Hepatocyte (in vitro differentiated cells): ENCODE results near the gene POLR1H. TPM values are rescaled to one million over a fixed set of nuclear protein-coding genes. Genes with fewer than 3 reads are reported as not detected.

Experiments
- DNase-seq: peaks from one replicate; pipeline ENCODE4 v3.0.0-alpha.2; 2016; ENCODE audit warnings: low spot score
- H2AFZ ChIP-seq: fragments of 200-600 bp; sonication (generic); 2 replicates; pipeline ENCODE4 v1.6.0; 2016; ENCODE audit warnings: antibody characterized with exemption, mild to moderate bottlenecking
- H3K27ac ChIP-seq: fragments of 200-600 bp; sonication (generic); 2 replicates; pipeline ENCODE4 v1.5.1; 2016; ENCODE audit warnings: mild to moderate bottlenecking
- H3K27me3 ChIP-seq: fragments of 200-600 bp; sonication (generic); 2 replicates; pipeline ENCODE4 v1.6.1; 2016
- H3K36me3 ChIP-seq: fragments of 200-600 bp; sonication (generic); replicated peaks from 2 replicates; pipeline ENCODE4 v1.5.1; 2016; ENCODE audit warnings: low read depth; ENCODE audit not compliant: insufficient read depth
- H3K4me1 ChIP-seq: fragments of 200-600 bp; sonication (generic); 2 replicates; pipeline ENCODE4 v1.5.1; 2016; ENCODE audit warnings: mild to moderate bottlenecking, moderate library complexity; ENCODE audit not compliant: insufficient read depth
- H3K4me2 ChIP-seq: fragments of 200-600 bp; sonication (generic); 2 replicates; pipeline ENCODE4 v1.6.0; 2016
- H3K4me3 ChIP-seq: fragments of 200-600 bp; sonication (generic); 2 replicates; pipeline ENCODE4 v1.5.1; 2016; ENCODE audit warnings: mild to moderate bottlenecking
- H3K79me2 ChIP-seq: fragments of 200-600 bp; sonication (generic); 2 replicates; pipeline ENCODE4 v1.6.0; 2017; ENCODE audit warnings: mild to moderate bottlenecking
- H3K9me2 ChIP-seq: fragments of 200-600 bp; sonication (generic); replicated peaks from 2 replicates; pipeline ENCODE4 v1.6.0; 2017; ENCODE audit warnings: mild to moderate bottlenecking; ENCODE audit not compliant: insufficient read depth
- H3K9me3 ChIP-seq: fragments of 200-600 bp; sonication (generic); 2 replicates; pipeline ENCODE4 v1.5.1; 2016; ENCODE audit warnings: low read depth, mild to moderate bottlenecking
- H4K20me1 ChIP-seq: fragments of 200-600 bp; sonication (generic); 2 replicates; pipeline ENCODE4 v1.6.0; 2016; ENCODE audit warnings: mild to moderate bottlenecking; ENCODE audit not compliant: insufficient read depth, poor library complexity, severe bottlenecking
- EZH2 ChIP-seq: fragments of 200-600 bp; sonication (generic); IDR thresholded peaks from 2 replicates; pipeline ENCODE4 v1.6.1; 2016; ENCODE audit warnings: antibody characterized with exemption, mild to moderate bottlenecking, borderline replicate concordance
- EZH2phosphoT487 ChIP-seq: fragments of 200-600 bp; sonication (generic); IDR thresholded peaks from one replicate; pipeline ENCODE4 v1.6.1; 2018; ENCODE audit warnings: antibody characterized with exemption, mild to moderate bottlenecking, low read depth, moderate library complexity; ENCODE audit not compliant: unreplicated experiment, severe bottlenecking
- WGBS: methylation state at CpG from one replicate; pipeline ENCODE4 v1.1.6; 2016; ENCODE audit warnings: low lambda C conversion rate; ENCODE audit errors: missing lambda C conversion rate; 5-methylcytosine and 5-hydroxymethylcytosine counted together
- polyA plus RNA-seq: library from polyadenylated mRNA; unstranded; fragments of >200 nt; fragmentation: Nextera tagmentation; extraction: Ambion mirVana; gene quantifications from 2 replicates; pipeline ENCODE4 v1.2.1, GENCODE V29; 2016
- total RNA-seq: library from RNA; depleted of rRNA; stranded (reverse); fragments of >200 nt; gene quantifications from 2 replicates; pipeline ENCODE4 v1.2.3, GENCODE V29; 2014
- TF ChIP-seq, protein P1 (sequence below): fragments of 200-600 bp; sonication (generic); IDR thresholded peaks from 2 replicates; pipeline ENCODE4 v1.5.1; 2016; ENCODE audit warnings: antibody characterized with exemption, mild to moderate bottlenecking; ENCODE audit not compliant: poor library complexity

The POLR1H gene
- total and polyA plus RNA-seq, 2 experiments from 2014 or later = 21.3 to 34.8 TPM

DNA sequence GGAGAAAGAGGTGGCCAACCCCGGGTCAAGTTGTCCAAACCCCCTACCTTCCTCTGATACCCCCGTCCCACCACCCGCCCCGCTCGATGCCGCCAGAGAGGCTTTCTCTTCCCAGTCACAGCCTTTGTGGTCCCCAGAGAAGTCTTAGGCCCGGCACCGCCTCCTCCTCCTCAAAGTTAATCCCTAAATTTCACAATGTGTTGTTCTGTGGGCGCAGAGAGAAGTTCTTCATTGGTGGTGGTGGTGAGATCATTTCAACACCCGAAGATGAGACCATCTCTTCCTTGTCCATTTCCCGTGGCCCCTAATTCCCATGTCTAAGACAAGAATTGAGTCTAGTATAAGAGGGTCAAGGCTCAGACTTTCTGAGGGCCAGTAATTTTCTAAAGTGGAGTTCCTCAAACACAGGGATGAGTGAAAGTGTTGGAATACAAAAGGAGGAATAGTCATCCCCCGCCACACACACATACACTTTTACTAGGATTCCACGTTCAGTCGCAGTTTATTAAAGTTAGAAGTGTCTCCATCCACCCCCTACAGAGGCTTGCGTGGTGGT, 41.4 kb downstream of the POLR1H start:
- no peaks in the 10 kb centered on the region for H3K79me2 ChIP-seq
- peak overlapping the region; percentile 75 for H3K27ac ChIP-seq
- no peaks in the 10 kb centered on the region for H3K9me2 ChIP-seq
- H3K4me1 ChIP-seq = peaks cover 20% of the 10 kb centered on the region
- H2AFZ ChIP-seq = peak overlapping the region; percentile 50
- H3K4me2 ChIP-seq = peak overlapping the region; percentile 83
- no peaks in the 10 kb centered on the region for H4K20me1 ChIP-seq
- TF ChIP-seq EZH2phosphoT487 = no peak
- no peak for TF ChIP-seq EZH2
- TF ChIP-seq, protein P1, sequence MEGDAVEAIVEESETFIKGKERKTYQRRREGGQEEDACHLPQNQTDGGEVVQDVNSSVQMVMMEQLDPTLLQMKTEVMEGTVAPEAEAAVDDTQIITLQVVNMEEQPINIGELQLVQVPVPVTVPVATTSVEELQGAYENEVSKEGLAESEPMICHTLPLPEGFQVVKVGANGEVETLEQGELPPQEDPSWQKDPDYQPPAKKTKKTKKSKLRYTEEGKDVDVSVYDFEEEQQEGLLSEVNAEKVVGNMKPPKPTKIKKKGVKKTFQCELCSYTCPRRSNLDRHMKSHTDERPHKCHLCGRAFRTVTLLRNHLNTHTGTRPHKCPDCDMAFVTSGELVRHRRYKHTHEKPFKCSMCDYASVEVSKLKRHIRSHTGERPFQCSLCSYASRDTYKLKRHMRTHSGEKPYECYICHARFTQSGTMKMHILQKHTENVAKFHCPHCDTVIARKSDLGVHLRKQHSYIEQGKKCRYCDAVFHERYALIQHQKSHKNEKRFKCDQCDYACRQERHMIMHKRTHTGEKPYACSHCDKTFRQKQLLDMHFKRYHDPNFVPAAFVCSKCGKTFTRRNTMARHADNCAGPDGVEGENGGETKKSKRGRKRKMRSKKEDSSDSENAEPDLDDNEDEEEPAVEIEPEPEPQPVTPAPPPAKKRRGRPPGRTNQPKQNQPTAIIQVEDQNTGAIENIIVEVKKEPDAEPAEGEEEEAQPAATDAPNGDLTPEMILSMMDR = no peak
- H3K36me3 ChIP-seq = no peaks in the 10 kb centered on the region
- no peaks in the 10 kb centered on the region for H3K9me3 ChIP-seq
- no peak for DNase-seq
- H3K4me3 ChIP-seq = no peak overlapping the region
- 49% methylated on average over 14 of the region's 15 CpGs for WGBS
- H3K27me3 ChIP-seq = peaks cover 37% of the 10 kb centered on the region

DNA sequence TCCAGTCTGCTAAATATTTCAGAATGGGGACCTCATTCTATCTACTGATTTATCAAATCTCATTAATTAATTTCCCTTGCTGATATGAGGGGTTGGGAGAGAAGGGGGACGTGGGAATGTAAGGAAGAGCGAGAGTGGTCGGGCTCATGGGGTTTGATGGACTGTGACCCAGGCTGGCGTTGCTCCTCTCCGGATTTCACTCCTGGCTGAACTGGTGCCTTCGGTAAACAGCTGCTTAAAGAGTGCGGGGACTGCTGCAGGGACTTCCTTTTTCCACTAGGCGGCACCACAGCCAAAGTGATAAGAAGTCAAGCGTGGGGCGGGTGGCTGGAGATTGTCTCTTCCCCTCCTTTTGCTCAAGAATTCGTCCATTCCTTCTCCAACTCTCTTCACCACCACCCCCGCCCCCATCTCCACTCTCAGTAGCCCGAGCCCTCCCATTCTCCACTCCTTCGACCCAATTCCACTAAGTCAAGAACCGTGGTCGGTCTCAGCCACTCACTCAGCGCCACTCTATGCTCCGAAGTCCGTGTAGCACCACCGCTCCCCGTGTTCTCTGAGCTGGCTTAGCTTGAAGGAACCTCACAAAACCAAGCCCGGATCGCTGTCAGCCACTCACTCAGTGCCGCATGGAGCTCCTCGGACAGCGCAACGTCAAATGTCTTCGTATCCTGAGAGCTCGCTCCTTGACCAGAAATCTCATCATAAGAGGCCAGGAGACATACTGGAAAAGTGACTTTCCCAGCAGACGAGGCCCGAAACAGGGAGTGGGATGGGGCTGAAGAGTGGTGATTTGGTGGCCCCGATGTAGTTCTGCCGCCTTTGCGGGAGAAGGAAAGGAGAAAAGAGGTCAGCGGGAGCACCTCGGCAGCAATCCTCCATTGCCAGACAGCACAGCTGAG, 42.2 kb downstream of the POLR1H start:
- peak overlapping the region; percentile 70 for H2AFZ ChIP-seq
- H3K9me2 ChIP-seq = no peaks in the 10 kb centered on the region
- DNase-seq = peak; percentile 94
- no peaks in the 10 kb centered on the region for H3K9me3 ChIP-seq
- H3K4me1 ChIP-seq = peaks cover 20% of the 10 kb centered on the region
- no peaks in the 10 kb centered on the region for H3K36me3 ChIP-seq
- TF ChIP-seq, protein P1 = peak; percentile 91
- no peak for TF ChIP-seq EZH2phosphoT487
- H3K4me2 ChIP-seq = peak overlapping the region; percentile 83
- peaks cover 36% of the 10 kb centered on the region for H3K27me3 ChIP-seq
- WGBS = 4% methylated on average over 36 of the region's 36 CpGs
- peak overlapping the region; percentile 75 for H3K27ac ChIP-seq
- peak overlapping the region; percentile 19 for H3K4me3 ChIP-seq
- no peaks in the 10 kb centered on the region for H3K79me2 ChIP-seq
- no peaks in the 10 kb centered on the region for H4K20me1 ChIP-seq

DNA sequence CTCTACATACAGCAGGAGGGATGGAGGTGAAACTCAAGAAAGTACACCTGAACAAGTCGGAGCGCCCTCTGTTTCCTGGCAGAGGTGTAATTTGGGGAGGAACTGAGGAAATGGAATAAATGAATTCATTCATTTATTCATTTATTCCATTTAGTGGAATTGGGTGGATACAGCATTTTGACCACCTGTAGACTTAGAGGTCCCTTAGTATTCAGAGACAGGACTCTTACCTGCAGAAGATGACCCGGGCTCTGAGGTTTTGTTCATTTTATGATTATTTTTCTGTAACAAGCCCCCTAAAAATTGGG, 42.8 kb downstream of the POLR1H start:
- H3K36me3 ChIP-seq = no peaks in the 10 kb centered on the region
- peak overlapping the region; percentile 70 for H2AFZ ChIP-seq
- H3K27me3 ChIP-seq = peaks cover 30% of the 10 kb centered on the region
- H3K4me1 ChIP-seq = peaks cover 20% of the 10 kb centered on the region
- no peaks in the 10 kb centered on the region for H4K20me1 ChIP-seq
- 41% methylated on average over 3 of the region's 3 CpGs for WGBS
- peak overlapping the region; percentile 83 for H3K4me2 ChIP-seq
- H3K79me2 ChIP-seq = no peaks in the 10 kb centered on the region
- DNase-seq = no peak
- H3K9me2 ChIP-seq = no peaks in the 10 kb centered on the region
- TF ChIP-seq EZH2phosphoT487 (no peak), EZH2 (no peak)
- TF ChIP-seq, protein P1 = no peak
- H3K27ac ChIP-seq = peak overlapping the region; percentile 61
- no peaks in the 10 kb centered on the region for H3K9me3 ChIP-seq
- H3K4me3 ChIP-seq = peak overlapping the region; percentile 19
